Right atrium auricular region (tissue), 2 donors: ENCODE measurements around the gene C16orf78. TPM values are rescaled to one million over a fixed set of nuclear protein-coding genes. Genes with fewer than 3 reads are reported as not detected.

ENCODE experiments used
- DNase-seq: peaks from one replicate; pipeline ENCODE4 v3.0.0-alpha.2; 2019; ENCODE audit warnings: low spot score
- H3K27ac ChIP-seq, 2 donors: fragments of 200-600 bp; sonication (generic); 1 replicate in 1 of 2; 2 replicates in 1 of 2; pipeline ENCODE4 v1.5.1; 2016 to 2019
- H3K27me3 ChIP-seq, 2 donors: fragments of 200-600 bp; sonication (generic); one replicate each; pipeline versions ENCODE4 v1.5.1 to v1.6.0; 2017 to 2019
- H3K36me3 ChIP-seq: fragments of 200-600 bp; sonication (generic); one replicate; pipeline ENCODE4 v1.5.1; 2016
- H3K4me1 ChIP-seq, 2 donors: fragments of 200-600 bp; sonication (generic); one replicate each; pipeline versions ENCODE4 v1.5.1 to v1.6.0; 2017 to 2019
- H3K4me3 ChIP-seq, 2 donors: fragments of 200-600 bp; sonication (generic); 1 replicate in 1 of 2; 2 replicates in 1 of 2; pipeline ENCODE4 v1.5.1; 2017 to 2019; ENCODE audit warnings: mild to moderate bottlenecking in 1 of 2, moderate library complexity in 1 of 2
- H3K9me3 ChIP-seq, 2 donors: fragments of 200-600 bp; sonication (generic); one replicate each; pipeline ENCODE4 v1.5.1; 2019
- CTCF ChIP-seq, 2 donors: fragments of 200-600 bp; sonication (generic); IDR thresholded peaks; one replicate each; pipeline ENCODE4 v1.5.1; 2019; ENCODE audit warnings: antibody characterized with exemption in 2 of 2
- total RNA-seq, 2 donors: library from RNA; depleted of rRNA; stranded (reverse); fragments of >200 nt; gene quantifications; one replicate each; pipeline ENCODE4 v1.1.0, GENCODE V29; 2016

C16orf78 gene
- total RNA-seq, 2 donors from 2014 or later, result not detected

- no peaks in the 10 kb centered on the region for H3K9me3 ChIP-seq
- no peak for TF ChIP-seq CTCF (IDR thresholded peaks at IDR 0.05)
- no peak for DNase-seq
- H3K4me1 ChIP-seq, result peaks cover 0 to 10% of the 10 kb centered on the region in 2 donors
- H3K36me3 ChIP-seq, result no peaks in the 10 kb centered on the region
- no peak overlapping the region for H3K4me3 ChIP-seq
- H3K27ac ChIP-seq, result no peak overlapping the region
- no peaks in the 10 kb centered on the region for H3K27me3 ChIP-seq
Observed at GRCh38 chr16:49436181-49436580, 62.6 kb downstream of the C16orf78 start.

GRCh38 chr16:49437344-49437743 is 63.7 kb downstream of the C16orf78 start:
- Histone ChIP-seq H3K36me3 (no peaks in the 10 kb centered on the region), H3K4me3 (no peak overlapping the region), H3K27ac (no peak overlapping the region), H3K9me3 (no peaks in the 10 kb centered on the region), H3K4me1 (peaks cover 0 to 19% of the 10 kb centered on the region in 2 donors), H3K27me3 (no peaks in the 10 kb centered on the region)
- TF ChIP-seq CTCF (IDR thresholded peaks at IDR 0.05), result no peak
- DNase-seq, result no peak

- TF ChIP-seq CTCF (IDR thresholded peaks at IDR 0.05), result no peak
- Histone ChIP-seq H3K27ac (no peak overlapping the region), H3K36me3 (no peaks in the 10 kb centered on the region), H3K9me3 (no peaks in the 10 kb centered on the region), H3K4me1 (peaks cover 0 to 19% of the 10 kb centered on the region in 2 donors), H3K4me3 (no peak overlapping the region), H3K27me3 (no peaks in the 10 kb centered on the region)
- no peak for DNase-seq
Observed at GRCh38 chr16:49439050-49439449, 65.4 kb downstream of the C16orf78 start.

- H3K4me3 ChIP-seq, result no peak overlapping the region
- TF ChIP-seq CTCF (IDR thresholded peaks at IDR 0.05), result no peak
- no peaks in the 10 kb centered on the region for H3K9me3 ChIP-seq
- peaks cover 0 to 19% of the 10 kb centered on the region in 2 donors for H3K4me1 ChIP-seq
- H3K27ac ChIP-seq, result no peak overlapping the region
- H3K36me3 ChIP-seq, result no peaks in the 10 kb centered on the region
- no peaks in the 10 kb centered on the region for H3K27me3 ChIP-seq
- DNase-seq, result no peak
Observed at GRCh38 chr16:49439676-49440075, 66.1 kb downstream of the C16orf78 start.

GRCh38 chr16:49440156-49441065 is 66.8 kb downstream of the C16orf78 start:
- Histone ChIP-seq H3K27me3 (no peaks in the 10 kb centered on the region), H3K36me3 (no peaks in the 10 kb centered on the region), H3K27ac (no peak overlapping the region), H3K4me3 (no peak overlapping the region), H3K4me1 (peaks cover 0 to 19% of the 10 kb centered on the region in 2 donors), H3K9me3 (no peaks in the 10 kb centered on the region)
- DNase-seq, result no peak
- no peak for TF ChIP-seq CTCF (IDR thresholded peaks at IDR 0.05)
